Measurements from ENCODE around the gene SERPINB6. TPM values are rescaled to one million over a fixed set of nuclear protein-coding genes. Genes with fewer than 3 reads are reported as not detected.
"Not testable (repeated sequence)": the region's sequence is repeated elsewhere in the genome, so short reads cannot be mapped to it uniquely, and the experiment has no call there.

SERPINB6 gene
- total RNA-seq, 1 experiment from 2014 or later: 63.8 TPM

DNA sequence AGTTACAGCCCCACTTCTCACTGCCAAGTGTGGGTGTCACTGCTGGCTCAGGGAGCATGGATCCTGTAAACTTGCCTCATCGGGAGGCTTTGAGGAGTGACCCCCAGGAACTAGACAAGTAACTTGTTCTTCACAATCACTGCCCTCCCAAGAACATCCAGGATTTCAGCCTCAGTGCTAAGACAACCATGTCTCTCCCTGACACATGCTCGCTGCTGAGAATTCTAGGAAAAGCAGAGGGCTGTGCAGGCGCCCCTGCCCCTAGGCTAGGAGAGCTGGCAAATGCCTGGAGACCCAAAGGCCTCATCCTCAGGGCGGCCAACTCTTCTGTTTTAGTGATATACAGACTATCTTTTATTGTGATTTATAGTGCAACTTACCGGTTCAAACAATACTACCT, 31.9 kb upstream of the SERPINB6 start:
- in situ Hi-C loops (cut with HindIII; ENCODE audit: low pct_unique_long_range_greater_than_20kb, low sequenced_read_pairs); DNase-seq (ENCODE audit: low read depth, low spot score): not testable (repeated sequence)

DNA sequence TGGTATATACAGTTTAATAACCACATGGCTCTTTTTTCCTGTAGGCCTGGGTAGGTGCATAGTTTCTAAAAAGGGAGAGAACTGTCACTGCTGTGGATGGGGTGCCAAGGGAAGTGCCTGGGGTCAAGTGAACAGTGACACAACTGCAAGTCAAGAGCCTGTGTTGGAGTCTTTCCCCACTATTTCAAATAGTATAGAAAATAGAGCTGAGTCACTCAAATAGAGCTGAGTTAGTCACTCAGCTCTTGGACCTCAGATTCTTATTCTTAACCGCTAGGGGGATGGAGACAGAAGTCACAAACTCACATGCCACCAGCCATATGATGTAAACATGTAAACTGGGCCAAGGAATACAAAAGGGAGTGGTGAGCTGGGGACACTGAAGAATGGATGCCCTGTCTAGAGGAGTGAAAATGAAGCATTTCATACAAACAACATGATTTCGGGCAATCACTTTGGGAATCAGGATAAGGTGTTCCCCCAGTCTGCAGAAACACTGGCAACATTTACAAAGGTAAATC, 30.5 kb upstream of the SERPINB6 start:
- in situ Hi-C loops (cut with HindIII; ENCODE audit: low pct_unique_long_range_greater_than_20kb, low sequenced_read_pairs): no loop called here
- DNase-seq (ENCODE audit: low read depth, low spot score): peak; percentile 97

DNA sequence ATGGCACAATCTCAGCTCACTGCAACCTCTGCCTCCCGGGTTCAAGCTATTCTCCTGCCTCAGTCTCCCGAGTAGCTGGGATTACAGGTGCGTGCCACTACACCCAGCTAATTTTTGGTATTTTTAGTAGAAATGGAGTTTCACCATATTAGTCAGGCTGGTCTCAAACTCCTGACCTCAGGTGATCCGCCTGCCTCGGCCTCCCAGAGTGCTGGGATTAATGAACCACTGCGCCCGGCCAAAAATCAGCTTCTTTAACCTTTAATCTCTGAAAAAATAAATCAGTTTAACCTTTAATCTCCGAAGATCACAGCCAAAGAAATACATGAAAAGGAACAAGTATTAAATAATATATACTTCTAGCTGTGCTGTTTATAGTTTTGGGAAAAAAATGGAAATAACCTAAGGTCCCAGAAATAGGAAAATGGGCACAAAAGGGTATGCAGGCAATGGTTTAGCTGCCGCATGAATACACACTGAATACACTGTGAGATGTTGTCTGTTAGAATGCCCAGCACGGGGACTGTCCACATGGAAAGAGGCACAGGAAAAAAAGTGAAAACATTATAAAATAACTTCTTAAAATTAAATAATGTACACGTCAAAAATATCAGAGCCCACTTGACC, 29.9 kb upstream of the SERPINB6 start:
- peak; percentile 39 for DNase-seq (ENCODE audit: low read depth, low spot score)

DNA sequence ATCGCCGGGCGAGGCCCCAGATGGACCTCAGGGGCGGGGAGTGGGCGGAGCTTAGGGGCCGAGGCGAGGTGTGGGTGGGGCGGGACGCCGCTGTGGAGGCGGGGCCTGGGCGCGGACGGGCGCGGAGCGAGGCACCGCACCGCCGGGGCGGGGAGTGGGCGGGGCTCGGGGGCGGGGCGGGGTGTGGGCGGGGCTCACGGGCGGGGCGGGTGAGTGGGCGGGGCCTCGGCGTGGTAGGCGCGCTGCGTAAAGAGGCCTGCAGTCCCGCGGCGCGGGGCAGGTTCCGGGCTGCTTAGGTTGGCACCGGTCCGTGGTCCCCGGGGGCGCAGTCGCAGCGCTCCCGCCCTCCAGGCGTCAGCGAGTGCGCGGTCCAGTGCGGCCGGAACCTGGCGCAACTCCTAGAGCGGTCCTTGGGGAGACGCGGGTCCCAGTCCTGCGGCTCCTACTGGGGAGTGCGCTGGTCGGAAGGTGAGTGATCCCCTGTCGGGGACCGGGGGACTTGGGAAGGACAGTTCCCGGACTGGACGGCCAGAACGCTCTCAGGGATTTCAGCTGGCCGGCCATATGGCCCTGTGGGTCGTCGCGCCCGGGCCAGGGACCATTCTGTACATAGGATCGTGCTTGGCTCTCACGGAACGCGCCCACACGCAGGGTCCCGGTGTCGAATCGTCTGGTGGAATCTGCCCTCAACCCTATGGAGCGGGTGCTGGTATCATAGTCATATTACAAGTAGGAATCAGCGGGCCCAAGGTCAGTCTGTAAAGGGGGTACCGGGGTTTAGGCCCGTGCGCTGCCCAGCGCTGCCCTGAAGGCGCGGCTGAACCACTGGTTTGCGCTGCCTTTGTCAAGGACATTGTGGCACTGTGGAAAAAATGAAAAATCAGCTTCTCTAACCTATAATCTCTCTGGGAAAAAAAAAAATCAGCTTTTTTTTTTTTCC, 28.5 kb upstream of the SERPINB6 start, which contains the start of gene NQO2:
NQO2 (plus strand) TSS at position 277 of the 940 bp plus-strand sequence. CDS start 6,659 bp downstream, outside the sequence.
- in situ Hi-C loops (cut with HindIII; ENCODE audit: low pct_unique_long_range_greater_than_20kb, low sequenced_read_pairs): no loop called here
- DNase-seq (ENCODE audit: low read depth, low spot score): peak; percentile 94

More for the DNA sequence above, 29.9 kb upstream of the SERPINB6 start:
- in situ Hi-C loops (cut with HindIII; ENCODE audit: low pct_unique_long_range_greater_than_20kb, low sequenced_read_pairs): no loop called here

DNA sequence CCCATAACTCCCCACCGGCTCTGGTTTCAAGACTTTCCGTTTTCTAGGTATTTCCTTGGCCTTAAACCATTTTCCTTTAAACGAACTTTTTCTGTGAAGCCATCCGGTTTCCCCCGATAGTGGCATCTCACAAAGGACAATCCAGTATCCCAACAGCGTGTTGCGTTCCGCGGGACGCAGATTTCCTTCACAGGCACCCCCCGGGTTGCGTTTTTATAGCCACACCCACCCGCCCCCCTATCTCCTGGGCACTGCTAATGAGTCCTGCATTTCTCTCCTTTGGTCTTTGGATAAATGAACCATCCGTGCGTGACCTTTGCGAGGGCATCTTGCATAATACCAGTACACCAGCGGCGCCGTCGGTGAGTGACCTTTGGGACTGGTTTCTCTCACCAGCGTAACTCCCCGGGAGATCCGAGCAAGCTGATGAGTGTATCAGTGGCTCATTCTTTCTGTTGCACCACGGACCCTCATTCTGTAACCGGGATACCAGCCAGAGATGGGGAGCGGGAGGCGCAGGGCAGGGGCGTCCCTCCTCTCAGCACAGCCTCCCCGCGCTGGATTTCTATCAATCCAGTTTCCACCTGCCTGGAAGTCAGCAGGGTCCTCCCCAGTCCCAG, 27.7 kb upstream of the SERPINB6 start:
- DNase-seq (ENCODE audit: low read depth, low spot score): no peak

DNA sequence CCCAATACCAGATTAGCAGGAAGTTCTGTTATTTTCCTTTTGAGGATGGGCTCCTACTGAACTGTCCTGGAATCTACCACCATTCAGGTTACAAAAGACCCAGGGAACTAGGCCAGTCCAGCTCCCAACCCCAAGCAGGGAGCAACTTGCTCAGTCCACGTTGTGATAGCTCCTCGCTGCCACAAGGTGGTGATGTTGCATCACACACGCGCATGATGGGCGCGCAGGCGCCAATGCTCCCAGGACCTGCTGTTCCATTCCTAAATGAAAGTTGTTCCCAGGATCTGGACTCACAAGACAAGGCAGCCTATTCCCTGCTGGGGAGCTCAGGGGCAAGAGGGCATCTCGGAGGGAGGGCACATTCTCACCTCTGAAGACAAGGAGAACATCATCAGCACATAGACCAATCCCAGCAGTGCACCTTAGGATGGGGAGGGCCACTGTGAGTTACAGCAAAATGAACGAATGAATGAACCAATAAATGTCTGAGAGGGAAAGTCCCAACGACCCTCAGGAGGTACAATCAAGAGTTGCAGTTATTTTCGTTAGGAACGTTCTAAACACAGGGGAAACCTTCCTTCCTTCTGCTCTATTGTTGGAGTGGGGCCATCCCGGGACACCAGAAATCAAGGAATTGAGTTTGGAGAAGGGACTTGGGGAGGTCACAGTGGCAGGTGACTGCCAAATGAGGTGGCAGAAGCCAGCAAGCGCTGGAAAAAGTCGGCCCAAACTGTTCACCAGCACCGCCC, 27.1 kb upstream of the SERPINB6 start:
- in situ Hi-C loops (cut with HindIII; ENCODE audit: low pct_unique_long_range_greater_than_20kb, low sequenced_read_pairs): not testable (repeated sequence)
- peak; percentile 40 for DNase-seq (ENCODE audit: low read depth, low spot score)

More for the DNA sequence above, 27.7 kb upstream of the SERPINB6 start:
- in situ Hi-C loops (cut with HindIII; ENCODE audit: low pct_unique_long_range_greater_than_20kb, low sequenced_read_pairs): no loop called here

DNA sequence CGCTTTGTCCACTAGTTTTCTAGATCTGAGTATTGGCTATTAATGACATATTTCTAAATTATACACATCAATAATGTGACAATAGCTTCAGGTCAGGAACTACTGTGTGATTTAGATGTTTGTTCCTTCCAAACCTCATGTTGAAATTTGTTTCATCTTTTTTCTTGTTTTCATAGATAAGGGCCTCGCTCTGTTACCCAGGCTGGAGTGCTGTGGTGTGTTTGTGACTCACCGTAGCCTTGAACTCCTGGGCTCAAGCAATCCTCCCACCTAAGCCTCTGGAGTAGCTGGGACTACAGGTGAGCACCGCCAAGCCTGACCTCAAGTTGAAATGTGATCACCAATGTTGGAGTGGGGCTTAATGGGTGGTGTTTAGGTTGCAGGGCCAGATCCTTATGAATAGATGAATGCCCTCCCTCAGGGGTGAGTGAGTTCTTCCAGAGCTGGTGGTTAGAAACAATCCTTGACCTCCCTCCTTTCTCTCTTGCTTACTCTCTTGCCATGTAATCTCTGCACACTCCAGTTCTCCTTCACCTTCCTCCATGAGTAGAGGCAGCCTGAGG, 22.5 kb upstream of the SERPINB6 start:
- in situ Hi-C loops (cut with HindIII; ENCODE audit: low pct_unique_long_range_greater_than_20kb, low sequenced_read_pairs): no loop called here
- DNase-seq (ENCODE audit: low read depth, low spot score): no peak

DNA sequence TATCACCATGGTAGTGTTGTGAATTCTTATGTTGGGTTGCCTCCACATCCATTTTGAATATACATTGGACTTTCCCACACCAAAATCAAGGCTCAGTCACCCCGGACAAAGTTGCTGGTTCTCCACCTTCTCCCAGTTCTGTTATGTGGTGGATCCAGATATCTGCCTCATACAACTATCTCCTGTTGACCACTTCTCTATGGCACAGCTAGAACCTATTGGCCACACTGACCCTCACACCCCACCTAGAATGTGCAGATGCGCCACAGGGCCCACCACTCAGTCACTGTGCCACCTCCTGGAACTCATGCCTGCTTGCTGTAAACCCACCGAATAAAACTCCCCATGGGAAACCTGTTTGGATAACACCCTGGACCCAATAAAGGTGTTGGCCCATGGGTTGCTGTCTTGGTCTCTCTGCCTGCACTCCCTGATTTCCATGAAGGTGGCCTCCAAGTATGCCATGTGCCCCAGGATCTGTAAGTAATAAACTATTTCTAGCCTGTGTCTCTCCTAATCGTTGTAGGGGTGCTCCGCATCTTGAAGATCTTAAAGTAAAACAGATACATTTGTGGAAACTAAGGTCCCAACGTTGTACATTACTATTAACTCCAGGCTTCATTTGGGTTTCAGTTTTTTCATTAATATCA, 21.1 kb upstream of the SERPINB6 start:
- no peak for DNase-seq (ENCODE audit: low read depth, low spot score)
- in situ Hi-C loops (cut with HindIII; ENCODE audit: low pct_unique_long_range_greater_than_20kb, low sequenced_read_pairs): no loop called here

DNA sequence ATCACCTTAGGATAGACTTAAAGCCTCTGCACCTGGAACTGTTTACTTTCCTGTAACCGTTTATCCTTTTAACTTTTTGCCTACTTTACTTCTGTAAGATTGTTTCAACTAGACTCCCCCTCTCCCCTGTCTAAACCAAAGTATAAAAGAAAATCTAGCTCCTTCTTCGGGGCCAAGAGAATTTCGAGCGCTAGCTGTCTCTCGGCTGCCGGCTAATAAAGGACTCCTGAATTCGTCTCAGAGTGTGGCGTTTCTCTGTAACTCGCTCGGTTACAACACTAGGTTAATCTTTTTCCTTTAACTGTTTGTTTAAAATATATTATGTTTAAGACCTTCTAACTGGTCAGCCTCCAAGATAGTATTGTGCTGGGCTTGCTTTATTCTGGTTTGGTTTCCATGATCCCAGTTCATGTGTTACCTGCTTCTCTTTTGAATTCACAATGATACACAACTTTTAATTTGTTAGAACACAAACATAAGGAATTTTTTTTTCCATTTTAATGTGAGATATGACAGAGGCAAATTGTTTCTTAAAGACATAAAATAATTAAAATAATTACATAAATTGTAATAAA, 19.7 kb upstream of the SERPINB6 start:
- no peak for DNase-seq (ENCODE audit: low read depth, low spot score)
- in situ Hi-C loops (cut with HindIII; ENCODE audit: low pct_unique_long_range_greater_than_20kb, low sequenced_read_pairs): no loop called here

DNA sequence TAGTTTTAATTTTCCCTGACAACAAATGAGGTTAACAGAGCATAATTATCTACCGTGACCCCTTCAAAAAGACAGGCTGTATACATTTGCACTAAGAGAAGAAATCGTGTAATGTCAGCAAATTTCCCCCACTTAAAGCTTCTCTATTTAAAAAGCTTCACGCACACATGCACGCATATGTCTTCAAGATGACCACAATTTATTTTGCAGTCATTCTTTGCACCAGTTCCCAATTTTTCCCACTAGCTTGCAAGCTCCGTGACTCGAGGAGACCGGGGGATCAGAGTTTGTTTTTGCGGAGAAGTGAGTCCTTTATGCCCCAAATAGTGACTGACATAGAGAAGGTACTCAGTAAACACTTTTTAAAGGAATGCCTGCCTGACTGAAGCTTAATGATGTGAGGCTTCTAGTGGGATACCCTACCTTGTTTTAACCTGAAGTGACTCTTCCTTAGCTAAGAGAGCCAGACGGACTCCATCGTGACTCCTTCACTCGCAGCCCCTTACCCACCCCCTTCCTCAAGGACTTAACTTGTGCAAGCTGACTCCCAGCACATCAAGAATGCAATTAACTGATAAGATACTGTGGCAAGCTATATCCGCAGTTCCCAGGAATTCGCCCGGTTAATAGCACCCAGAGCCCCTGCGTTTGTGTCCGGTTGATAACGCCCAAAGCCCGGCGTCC, 19.0 kb upstream of the SERPINB6 start:
- in situ Hi-C loops (cut with HindIII; ENCODE audit: low pct_unique_long_range_greater_than_20kb, low sequenced_read_pairs): no loop called here

DNA sequence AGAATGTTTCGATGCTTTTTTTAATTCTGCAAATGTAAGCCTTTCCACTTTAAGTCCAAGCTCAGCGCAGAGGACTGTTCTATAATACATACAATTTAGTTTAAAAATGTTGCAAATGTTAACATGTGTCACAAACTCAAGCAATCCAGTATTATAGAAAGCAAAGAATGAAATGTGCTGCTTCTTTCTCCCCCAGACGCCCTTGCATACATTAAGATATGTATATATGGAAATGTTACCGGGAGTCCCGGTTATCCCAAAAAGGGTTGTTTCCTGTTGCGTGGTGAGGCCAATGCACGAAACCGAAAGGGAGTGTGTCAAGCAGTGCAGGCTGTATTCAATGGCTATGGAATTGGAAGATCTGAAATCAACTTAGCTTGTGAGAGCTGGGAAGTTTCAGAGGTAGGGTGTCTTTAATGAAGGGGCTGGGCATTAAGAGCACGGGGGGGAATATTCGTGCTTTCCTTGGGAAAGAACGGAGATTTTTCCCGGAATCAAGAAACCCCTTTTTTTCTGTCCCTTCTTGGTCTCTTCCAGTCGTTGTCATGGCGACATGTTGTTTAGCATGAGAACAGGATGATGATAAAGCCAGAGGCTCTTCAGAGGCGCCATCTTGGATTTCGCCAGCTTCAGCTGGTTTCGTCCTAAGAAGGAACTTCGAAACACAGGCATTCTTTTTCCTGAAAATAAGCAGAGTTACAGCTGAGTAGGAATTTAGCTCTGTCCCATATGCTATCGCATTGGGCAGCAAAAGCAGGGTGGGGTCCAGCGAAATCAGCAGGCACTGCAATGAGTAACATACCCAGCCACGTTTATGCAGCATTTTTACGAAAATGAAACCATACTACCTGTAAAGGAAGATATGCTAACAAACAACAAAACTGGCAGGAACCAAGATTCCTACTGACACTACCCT, 18.2 kb upstream of the SERPINB6 start:
- in situ Hi-C loops (cut with HindIII; ENCODE audit: low pct_unique_long_range_greater_than_20kb, low sequenced_read_pairs): no loop called here
- peak; percentile 99 for DNase-seq (ENCODE audit: low read depth, low spot score)

More for the DNA sequence above, 19.0 kb upstream of the SERPINB6 start:
- DNase-seq (ENCODE audit: low read depth, low spot score): peak; percentile 44

DNA sequence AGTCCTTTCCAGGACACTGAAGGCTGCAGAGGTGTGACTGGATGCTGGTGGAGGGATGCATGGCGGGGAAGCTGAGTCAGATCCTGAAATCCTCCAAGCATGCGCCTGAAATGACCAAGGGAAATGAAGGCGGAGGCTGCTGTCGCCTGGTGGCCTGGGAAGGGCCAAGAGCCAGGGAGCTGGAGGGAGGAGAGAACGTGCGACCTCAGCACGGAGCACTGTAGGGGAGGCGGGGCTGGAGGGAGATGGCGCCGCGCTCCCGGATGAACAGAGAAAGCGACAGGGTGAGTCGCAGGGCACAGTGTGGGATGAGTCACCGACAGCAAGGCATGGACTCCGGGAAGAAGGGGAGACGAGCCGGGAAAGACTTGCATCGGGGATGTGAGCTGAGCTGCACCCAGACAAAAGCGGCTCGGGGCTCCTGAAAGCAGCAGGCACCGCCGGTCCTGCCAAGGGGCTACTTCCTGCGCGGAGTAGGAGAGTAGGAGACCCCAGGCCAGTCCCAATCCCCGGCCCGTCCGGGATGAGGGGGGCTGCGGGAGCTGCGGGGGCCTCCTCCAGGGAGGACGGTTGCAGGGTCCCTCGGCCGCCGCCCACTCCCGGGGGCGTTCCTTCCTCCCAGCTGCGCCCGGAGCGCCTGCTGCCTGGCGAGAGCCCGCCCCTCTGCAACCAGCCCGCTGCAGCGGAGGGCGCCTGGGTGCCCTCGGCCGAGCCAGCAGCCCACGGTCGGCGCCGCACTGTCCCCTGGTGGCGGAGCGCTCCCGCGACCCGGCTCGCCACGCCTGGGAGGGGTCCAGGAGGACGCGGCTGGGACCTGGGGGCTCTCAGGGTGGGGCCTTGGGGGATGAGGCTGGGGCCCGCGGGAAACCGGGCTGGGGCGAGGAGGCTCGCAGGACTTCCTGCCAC, 17.3 kb upstream of the SERPINB6 start:
- peak; percentile 92 for DNase-seq (ENCODE audit: low read depth, low spot score)
- in situ Hi-C loops (cut with HindIII; ENCODE audit: low pct_unique_long_range_greater_than_20kb, low sequenced_read_pairs): no loop called here

DNA sequence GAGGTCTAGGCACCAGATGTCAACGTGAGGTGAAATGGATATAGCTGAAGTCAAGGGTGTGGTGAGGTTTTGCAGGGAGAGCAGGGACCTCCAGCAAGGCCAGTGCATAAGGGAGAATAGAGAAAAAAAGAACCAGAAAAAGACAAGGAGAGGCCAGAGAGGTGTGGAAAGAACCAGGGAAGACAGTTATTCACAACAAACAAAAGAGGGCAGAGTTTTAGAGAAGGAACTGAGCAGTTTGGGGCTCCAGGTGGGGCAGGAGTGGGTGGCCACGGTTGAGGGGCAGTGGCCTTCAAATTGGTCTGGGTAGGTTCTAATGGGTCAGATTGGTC, 16.7 kb upstream of the SERPINB6 start:
- in situ Hi-C loops (cut with HindIII; ENCODE audit: low pct_unique_long_range_greater_than_20kb, low sequenced_read_pairs): no loop called here
- DNase-seq (ENCODE audit: low read depth, low spot score): no peak

DNA sequence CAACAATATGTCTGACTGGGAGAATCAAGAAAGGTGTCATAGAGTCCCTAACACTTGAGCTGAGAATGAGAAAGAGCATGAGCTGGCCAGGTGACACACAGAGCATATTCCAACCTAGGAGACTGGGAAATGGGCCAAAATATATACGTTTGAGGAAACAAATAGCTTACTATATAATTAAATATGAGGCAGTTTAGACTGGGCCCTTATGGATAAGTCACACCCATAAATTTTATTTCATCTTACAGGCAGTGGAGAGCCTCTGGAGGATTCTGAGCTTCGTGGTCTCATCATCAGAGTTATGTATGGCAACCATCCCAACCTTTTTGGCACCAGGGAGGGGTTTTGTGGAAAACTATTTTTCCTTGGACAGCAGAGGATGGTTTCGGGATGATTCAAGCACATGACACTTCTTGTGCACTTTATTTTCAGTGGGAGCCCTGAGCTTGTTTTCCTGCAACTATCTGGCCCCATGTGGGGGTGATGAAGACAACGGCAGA, 15.4 kb upstream of the SERPINB6 start:
- peak; percentile 15 for DNase-seq (ENCODE audit: low read depth, low spot score)

More for the DNA sequence above, 15.4 kb upstream of the SERPINB6 start:
- in situ Hi-C loops (cut with HindIII; ENCODE audit: low pct_unique_long_range_greater_than_20kb, low sequenced_read_pairs): no loop called here
